HG03175 (cell line): ENCODE measurements around the gene ADGRG1.

Experiments used
- ATAC-seq: cut with Tn5 transposase; IDR thresholded peaks from one replicate; pipeline ENCODE4 v1.9.1; 2021; ENCODE audit warnings: mild to moderate bottlenecking, moderate library complexity; ENCODE audit not compliant: unreplicated experiment

ADGRG1 gene

DNA sequence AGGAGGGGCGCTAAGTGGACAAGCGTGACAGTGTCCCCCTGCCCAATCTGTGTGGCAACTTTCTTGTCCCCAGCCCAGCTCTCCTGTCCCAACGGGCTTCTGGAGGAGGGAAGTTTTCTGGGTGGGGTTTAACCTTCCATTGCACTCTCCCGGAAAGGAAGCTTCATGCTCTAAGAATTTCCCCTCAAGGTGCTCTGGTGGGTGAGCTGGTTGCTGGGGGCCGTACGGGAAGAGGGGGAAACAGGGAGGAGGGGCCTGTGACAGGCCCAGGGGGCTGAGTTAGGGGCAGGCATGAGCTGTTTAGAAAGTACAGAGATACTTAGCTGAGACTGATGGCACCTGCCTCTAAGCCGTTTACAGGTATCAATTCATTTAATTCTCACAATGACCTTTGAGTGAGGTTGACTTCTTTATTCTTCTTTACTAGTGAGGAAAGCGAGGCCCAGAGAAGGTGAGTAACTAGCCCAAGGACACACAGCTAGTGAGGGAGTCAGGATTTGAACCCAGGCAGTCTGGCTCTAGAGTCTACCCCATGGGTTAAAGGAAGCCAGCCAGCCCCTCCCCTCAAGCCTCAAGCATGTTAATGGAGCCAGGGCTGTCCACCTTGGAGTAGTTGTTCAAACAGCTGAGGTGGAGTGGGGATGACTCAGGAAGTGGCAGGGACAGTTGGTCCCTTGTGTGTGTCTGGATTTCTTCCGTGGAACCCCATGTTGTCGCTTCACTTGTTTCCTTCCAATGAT lies 18.9 kb downstream of the ADGRG1 start:
- ATAC-seq: no peak

GRCh38 chr16:57648125-57648524 lies 19.7 kb downstream of the ADGRG1 start:
- ATAC-seq: peak; percentile 42

DNA sequence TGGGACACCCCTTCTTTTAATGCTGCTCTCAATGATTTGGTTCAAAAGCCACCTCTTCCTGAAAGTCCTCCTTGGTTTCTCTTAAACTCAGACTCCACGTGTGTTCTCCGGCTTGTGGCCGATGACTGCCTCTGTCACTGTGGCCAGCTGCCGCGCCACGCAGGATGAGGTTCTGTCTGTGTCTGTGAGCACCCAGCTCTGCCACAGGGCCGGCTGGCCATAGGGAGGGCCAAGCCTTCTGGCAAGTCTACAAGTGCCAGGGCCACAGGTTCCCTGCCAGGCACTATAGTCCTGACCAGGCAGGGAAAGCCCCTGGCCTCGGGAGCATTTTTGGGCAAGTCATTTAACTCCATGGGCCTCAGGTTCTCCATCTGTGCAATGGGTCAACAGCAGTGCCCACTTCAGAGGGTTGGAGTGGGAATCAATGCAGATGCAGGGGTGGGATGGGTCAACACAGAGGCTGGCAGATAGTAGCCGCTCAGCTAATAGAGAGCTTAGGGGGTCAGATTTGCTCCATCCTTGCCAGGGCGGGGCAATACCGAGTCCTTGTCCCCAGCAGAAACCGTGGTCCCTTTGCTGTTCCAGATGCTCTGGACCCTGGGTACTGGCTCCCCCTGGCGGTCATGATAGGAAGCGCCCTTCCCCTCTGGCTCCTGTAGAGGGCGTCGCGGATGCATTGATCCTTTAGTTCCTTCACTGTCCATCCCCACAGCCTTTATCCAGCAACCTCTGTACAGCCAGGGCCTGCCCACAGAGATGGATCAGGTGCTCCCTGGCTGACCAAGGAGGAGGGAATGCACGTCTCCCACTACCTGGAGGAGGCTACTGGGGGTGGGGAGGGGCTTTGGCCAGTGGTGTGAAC lies 20.4 kb downstream of the ADGRG1 start:
- peak; percentile 60 for ATAC-seq

DNA sequence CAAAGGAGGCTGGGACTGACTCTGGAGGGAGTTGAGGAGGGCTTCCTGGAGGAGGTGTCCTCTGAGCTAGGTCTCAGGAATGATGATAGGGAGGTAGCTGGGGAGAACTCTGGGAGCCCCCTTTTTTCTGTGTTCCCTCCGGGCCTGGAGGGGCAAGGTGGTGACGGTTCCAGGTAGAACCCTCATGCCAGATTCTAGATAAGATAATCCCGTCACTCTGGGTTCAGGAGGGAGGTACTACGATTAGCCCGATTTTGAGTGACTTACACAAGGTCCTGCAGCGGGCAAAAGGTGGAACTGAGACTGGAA lies 21.0 kb downstream of the ADGRG1 start:
- ATAC-seq: no peak

- no peak for ATAC-seq
Observed at GRCh38 chr16:57649846-57650245, 21.4 kb downstream of the ADGRG1 start.

- no peak for ATAC-seq
Observed at GRCh38 chr16:57651344-57652333, 23.2 kb downstream of the ADGRG1 start.

DNA sequence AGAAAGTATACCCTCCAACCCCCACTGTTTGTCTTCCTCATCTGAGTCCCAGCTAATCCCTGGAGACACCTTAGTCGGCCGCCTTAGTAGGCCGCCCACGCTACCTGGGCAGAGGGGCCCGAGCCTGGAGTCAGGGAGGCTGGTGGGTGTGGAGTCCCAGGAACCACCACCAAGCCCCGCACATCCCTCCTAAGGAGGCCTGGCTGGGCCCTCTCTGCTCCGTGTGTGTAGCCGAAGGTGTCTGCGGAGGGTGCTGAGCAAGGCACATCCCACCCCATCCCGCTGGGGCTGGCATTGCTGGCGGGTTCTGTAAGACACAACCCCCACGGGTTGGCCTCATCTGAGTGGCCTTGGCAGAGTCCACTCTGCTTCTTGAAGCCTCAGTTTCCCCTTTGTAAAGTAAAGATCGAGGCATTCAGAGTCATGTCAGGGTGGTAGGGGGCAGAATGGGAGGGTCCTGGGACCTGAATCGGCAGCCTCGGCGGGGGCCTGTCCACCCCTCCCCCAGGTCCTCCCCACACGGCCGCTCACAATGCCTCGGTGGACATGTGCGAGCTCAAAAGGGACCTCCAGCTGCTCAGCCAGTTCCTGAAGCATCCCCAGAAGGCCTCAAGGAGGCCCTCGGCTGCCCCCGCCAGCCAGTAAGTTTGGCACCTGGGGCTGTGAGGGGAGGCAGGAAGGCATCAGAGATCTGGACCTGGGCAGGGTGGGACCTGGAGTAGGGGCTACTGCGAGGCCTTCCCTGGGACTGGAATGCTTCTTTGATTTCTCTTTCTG lies 24.5 kb downstream of the ADGRG1 start:
- no peak for ATAC-seq

GRCh38 chr16:57653936-57654335 lies 25.5 kb downstream of the ADGRG1 start:
- ATAC-seq: no peak

- no peak for ATAC-seq
Observed at GRCh38 chr16:57656342-57656955, 28.0 kb downstream of the ADGRG1 start.

DNA sequence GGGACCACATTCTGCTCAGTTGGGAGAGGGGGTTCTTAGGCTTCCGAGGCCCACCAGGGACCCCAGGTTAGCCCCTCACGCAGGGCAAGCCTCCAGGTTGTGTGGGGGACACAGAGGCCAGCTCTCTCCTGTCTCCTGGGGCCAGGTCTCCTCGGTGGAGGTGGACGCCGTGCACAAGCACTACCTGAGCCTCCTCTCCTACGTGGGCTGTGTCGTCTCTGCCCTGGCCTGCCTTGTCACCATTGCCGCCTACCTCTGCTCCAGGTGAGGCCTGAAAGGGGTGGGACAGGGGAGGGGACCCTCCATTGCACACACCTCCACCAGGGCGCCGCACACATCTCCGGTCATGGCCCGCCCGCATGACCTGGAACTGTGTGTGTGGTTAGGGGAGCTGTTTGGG lies 28.8 kb downstream of the ADGRG1 start:
- ATAC-seq: no peak

- ATAC-seq: no peak
Observed at GRCh38 chr16:57658130-57658877, 29.9 kb downstream of the ADGRG1 start.

DNA sequence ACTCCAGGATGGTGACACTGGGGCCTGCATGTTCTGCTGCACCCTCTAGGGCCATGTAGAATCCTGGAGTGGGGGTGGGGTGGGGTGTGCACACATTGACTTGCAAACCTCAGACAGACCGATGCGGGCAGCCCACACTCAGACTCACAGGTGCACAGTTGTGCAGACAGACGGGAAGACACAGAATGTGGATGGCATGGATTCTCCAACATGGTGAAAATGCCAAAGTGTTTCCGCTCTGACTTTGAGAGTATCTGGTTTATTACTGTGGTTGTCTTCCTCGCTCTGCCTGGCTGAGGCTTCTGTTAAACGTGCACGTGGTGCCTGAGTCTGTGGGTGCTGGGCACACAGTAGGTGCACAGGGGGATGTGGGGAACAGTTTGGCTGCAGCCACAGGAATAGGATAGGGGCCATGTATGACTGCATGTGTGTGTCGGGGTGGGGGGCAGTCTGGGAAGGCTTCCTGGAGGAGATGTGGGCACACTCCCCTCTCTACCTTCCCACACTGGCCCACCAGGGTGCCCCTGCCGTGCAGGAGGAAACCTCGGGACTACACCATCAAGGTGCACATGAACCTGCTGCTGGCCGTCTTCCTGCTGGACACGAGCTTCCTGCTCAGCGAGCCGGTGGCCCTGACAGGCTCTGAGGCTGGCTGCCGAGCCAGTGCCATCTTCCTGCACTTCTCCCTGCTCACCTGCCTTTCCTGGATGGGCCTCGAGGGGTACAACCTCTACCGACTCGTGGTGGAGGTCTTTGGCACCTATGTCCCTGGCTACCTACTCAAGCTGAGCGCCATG lies 30.6 kb downstream of the ADGRG1 start:
- no peak for ATAC-seq

DNA sequence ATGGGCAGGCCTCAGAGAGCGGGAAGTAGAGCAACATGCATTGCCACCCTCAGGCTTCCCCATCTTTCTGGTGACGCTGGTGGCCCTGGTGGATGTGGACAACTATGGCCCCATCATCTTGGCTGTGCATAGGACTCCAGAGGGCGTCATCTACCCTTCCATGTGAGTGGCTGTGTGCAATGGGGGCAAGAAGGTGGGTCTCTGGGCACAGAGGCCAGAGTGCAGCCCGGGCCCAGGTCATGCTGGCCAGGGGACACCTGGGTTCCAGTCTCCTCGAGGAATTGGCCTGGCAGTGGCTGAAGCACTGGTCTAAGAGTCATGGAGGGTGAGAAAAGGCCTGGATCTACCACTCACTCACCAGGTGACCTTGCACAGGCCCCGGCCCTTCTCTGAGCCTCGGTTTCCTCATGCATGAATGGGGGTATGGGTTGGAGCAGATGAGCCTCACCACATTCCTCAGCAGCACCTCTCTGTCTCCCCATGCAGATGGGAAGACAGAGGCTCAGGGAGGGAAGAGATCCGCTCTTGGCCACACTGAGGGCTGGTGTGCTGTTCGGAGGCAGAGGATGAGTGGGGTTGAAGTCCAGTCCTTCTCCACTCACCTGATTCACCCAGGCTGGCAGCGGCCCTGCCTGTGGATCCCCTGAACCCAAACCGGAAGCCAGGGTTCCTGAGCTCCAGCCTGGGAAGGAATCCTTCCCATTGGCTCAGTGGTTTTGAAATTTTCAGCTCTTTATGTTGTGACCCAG lies 32.5 kb downstream of the ADGRG1 start:
- no peak for ATAC-seq

GRCh38 chr16:57661510-57661909 lies 33.1 kb downstream of the ADGRG1 start:
- ATAC-seq: no peak

GRCh38 chr16:57661936-57662906 lies 33.8 kb downstream of the ADGRG1 start:
- no peak for ATAC-seq

DNA sequence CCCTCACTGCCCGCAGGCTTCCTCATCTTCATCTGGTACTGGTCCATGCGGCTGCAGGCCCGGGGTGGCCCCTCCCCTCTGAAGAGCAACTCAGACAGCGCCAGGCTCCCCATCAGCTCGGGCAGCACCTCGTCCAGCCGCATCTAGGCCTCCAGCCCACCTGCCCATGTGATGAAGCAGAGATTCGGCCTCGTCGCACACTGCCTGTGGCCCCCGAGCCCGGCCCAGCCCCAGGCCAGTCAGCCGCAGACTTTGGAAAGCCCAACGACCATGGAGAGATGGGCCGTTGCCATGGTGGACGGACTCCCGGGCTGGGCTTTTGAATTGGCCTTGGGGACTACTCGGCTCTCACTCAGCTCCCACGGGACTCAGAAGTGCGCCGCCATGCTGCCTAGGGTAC lies 35.0 kb downstream of the ADGRG1 start:
- ATAC-seq: no peak
